CD4-positive, alpha-beta memory T cell (primary cell): ENCODE data around the gene KCNB1. TPM values are rescaled to one million over a fixed set of nuclear protein-coding genes. Genes with fewer than 3 reads are reported as not detected.

ENCODE experiments used
- CTCF ChIA-PET: fragments of 350-600 bp; sonication (Branson Sonifier 250); formaldehyde crosslinking; loops from one replicate; lab custom pipeline; 2021; ENCODE audit warnings: inconsistent platforms; ENCODE audit not compliant: partially characterized antibody; lab: Charles Lee
- POLR2A ChIA-PET: fragments of 350-600 bp; sonication (Branson Sonifier 250); formaldehyde crosslinking; loops from one replicate; lab custom pipeline; 2021; ENCODE audit not compliant: partially characterized antibody; lab: Charles Lee
- DNase-seq, 5 donors: peaks; one replicate each; pipeline versions ENCODE4 v3.0.0 to v3.0.0-alpha.2; 2020 to 2022; ENCODE audit warnings: mixed read lengths in 1 of 5
- H3K27ac ChIP-seq: one replicate; pipeline ENCODE4 v1.7.0; 2013; ENCODE audit warnings: low read depth, low read length
- H3K27me3 ChIP-seq: 2 replicates; pipeline ENCODE4 v1.7.0; 2013; ENCODE audit warnings: mild to moderate bottlenecking, low read length, moderate library complexity; ENCODE audit not compliant: insufficient read depth
- H3K36me3 ChIP-seq: 2 replicates; pipeline ENCODE4 v1.7.0; 2013; ENCODE audit warnings: mild to moderate bottlenecking, low read length, moderate library complexity; ENCODE audit not compliant: insufficient read depth
- H3K4me1 ChIP-seq: 2 replicates; pipeline ENCODE4 v1.7.0; 2013; ENCODE audit warnings: mild to moderate bottlenecking, low read length, moderate library complexity; ENCODE audit not compliant: insufficient read depth
- H3K4me3 ChIP-seq, 2 donors: one replicate each; pipeline ENCODE4 v1.7.0; 2013; ENCODE audit warnings: low read length in 2 of 2, mild to moderate bottlenecking in 1 of 2
- H3K9me3 ChIP-seq, 2 donors: one replicate each; pipeline ENCODE4 v1.7.0; 2013; ENCODE audit warnings: low read length in 2 of 2, control low read depth in 1 of 2; ENCODE audit not compliant: control insufficient read depth in 1 of 2
- H3K27ac Mint-ChIP-seq, 7 donors: one replicate each; pipeline ENCODE4 v1.8.0; 2020 to 2021; ENCODE audit warnings: mixed read lengths in 7 of 7, mild to moderate bottlenecking in 6 of 7, inconsistent platforms in 3 of 7, moderate library complexity in 3 of 7
- H3K27me3 Mint-ChIP-seq, 2 donors: one replicate each; pipeline ENCODE4 v1.8.0; 2020 to 2021; ENCODE audit warnings: mixed read lengths in 2 of 2
- H3K36me3 Mint-ChIP-seq, 2 donors: one replicate each; pipeline ENCODE4 v1.8.0; 2020 to 2021; ENCODE audit warnings: mixed read lengths in 2 of 2, inconsistent platforms in 1 of 2, mild to moderate bottlenecking in 1 of 2
- H3K4me1 Mint-ChIP-seq, 4 donors: one replicate each; pipeline ENCODE4 v1.8.0; 2020 to 2021; ENCODE audit warnings: mixed read lengths in 4 of 4, mild to moderate bottlenecking in 1 of 4
- H3K4me3 Mint-ChIP-seq, 8 donors: one replicate each; pipeline ENCODE4 v1.8.0; 2020 to 2021; ENCODE audit warnings: mixed read lengths in 8 of 8, mild to moderate bottlenecking in 7 of 8, moderate library complexity in 6 of 8, inconsistent platforms in 3 of 8
- H3K9me3 Mint-ChIP-seq, 8 donors: one replicate each; pipeline ENCODE4 v1.8.0; 2020 to 2021; ENCODE audit warnings: mixed read lengths in 8 of 8, mild to moderate bottlenecking in 5 of 8, inconsistent platforms in 3 of 8, moderate library complexity in 1 of 8
- intact Hi-C: fragments of 100-400 bp; cut with micrococcal nuclease; formaldehyde crosslinking; loops from one replicate; pipeline ENCODE4 v1.15.1; 2023
- polyA plus RNA-seq, 2 donors: library from polyadenylated mRNA; unstranded; fragments of 300-500 nt; fragmentation: Illumina TruSeq; gene quantifications; one replicate each; pipeline ENCODE4 v1.2.3, GENCODE V29; 2021
- total RNA-seq, 2 experiments: library from RNA; stranded (reverse); gene quantifications; one replicate each; pipeline ENCODE4 v1.2.3, GENCODE V29; 2021

Gene KCNB1
- total and polyA plus RNA-seq, 4 experiments from 2014 or later: 0.09 TPM; not detected in 3

- peaks cover 5% of the 10 kb centered on the region for H3K27me3 ChIP-seq
- H3K27ac Mint-ChIP-seq: no peak overlapping the region
- no peaks in the 10 kb centered on the region for H3K36me3 ChIP-seq
- H3K4me1 Mint-ChIP-seq: peaks cover 4 to 5% (median 4%) of the 10 kb centered on the region in 4 donors
- H3K9me3 ChIP-seq: no peaks in the 10 kb centered on the region
- no peak for DNase-seq
- H3K4me3 ChIP-seq: no peak overlapping the region
- no peaks in the 10 kb centered on the region for H3K36me3 Mint-ChIP-seq
- POLR2A ChIA-PET: no interaction called here
- H3K27ac ChIP-seq: no peak overlapping the region
- no peaks in the 10 kb centered on the region for H3K9me3 Mint-ChIP-seq
- no peak overlapping the region for H3K4me3 Mint-ChIP-seq
- CTCF ChIA-PET: interaction anchor here (1.2 kb wide), 1 partner anchor 89 kb away, joined by 3 read pairs; no protein-coding TSS in a partner anchor
- H3K4me1 ChIP-seq: no peaks in the 10 kb centered on the region
- H3K27me3 Mint-ChIP-seq: peaks cover 31 to 34% of the 10 kb centered on the region in 2 donors
- intact Hi-C loops: no loop called here
Measured at GRCh38 chr20:49511788-49512525, 29.5 kb upstream of the KCNB1 start.

DNA sequence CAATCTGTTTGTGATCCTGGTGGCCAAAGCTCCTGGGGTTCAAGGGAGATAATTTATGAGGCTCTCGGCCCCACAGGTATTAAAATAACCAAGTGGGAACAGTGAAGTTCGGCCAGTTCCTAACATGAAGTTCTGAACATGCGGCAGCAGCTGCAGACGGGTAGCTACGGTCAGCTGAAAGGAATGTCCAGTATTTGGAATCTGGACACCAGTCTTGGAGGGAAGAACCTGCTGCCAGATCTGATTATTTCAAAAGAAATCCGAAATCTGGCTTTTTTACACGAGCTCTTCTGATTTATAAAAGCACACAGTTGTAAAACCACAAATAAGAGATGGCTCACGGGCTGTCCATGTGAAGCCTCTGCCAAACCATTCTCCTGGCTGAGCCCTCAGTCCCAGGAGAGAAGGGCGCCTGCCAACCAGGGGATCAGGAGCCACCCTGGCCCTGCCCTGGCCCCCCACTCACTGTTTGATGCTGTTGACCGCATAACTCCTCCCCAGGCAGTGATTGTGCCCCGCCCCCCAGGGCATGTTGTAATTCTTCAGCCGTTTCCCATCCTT lies 28.2 kb upstream of the KCNB1 start:
- H3K27me3 Mint-ChIP-seq: peaks cover 37 to 38% of the 10 kb centered on the region in 2 donors

DNA sequence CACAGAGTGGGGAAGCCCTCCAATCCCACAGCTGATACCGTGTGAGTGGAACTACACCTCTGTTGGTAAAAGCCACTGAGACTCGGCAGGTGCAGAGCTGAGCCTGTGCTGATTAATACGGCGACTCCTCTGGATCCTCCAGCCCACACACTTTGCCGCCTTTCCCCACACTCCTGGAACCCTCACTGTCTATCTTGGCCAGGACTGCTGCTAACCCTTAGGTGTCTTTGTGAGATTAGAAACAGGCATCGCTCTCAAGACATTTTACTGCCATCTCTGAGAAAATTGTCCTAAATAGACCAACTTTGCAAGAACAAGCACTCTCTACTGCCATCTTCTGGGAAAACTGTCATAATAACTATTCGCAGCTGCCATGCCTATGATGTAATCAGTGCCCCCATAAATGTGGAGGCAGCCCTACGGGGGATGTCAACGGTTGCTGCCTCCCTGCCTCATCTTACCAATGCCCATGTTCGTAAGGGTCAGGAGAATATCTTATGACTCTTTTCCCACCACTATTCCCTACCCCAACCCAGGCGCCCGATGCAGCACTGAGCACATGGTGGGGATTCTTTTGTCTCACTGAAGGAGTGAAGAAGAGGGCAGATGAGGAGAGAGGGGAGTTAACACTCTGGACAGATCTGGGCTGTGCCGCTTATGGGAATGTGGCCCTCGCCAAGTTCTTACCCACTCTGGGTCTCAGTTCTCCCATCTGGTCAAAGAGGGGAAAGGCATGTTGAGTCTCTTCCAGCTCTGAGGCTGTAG lies 26.1 kb upstream of the KCNB1 start:
- no peaks in the 10 kb centered on the region for H3K4me1 ChIP-seq
- peak overlapping the region in 1 of 7 donors; percentile 68 for H3K27ac Mint-ChIP-seq
- no peaks in the 10 kb centered on the region for H3K36me3 ChIP-seq
- peaks cover 0 to under 1% (median 0%) of the 10 kb centered on the region in 8 donors for H3K9me3 Mint-ChIP-seq
- H3K9me3 ChIP-seq: no peaks in the 10 kb centered on the region
- peak in 4 of 5 donors; percentile 16 to 30 (median 22) for DNase-seq
- CTCF ChIA-PET: interaction anchor here (1.3 kb wide), 1 partner anchor 17 kb away, joined by 3 read pairs; no protein-coding TSS in a partner anchor
- H3K4me3 Mint-ChIP-seq: peak overlapping the region in 3 of 8 donors; percentile 48 to 63 (median 53)
- POLR2A ChIA-PET: no interaction called here
- intact Hi-C loops: loop anchor here (1.0 kb wide), 1 partner anchor 174 kb away; no protein-coding TSS in a partner anchor
- H3K27me3 Mint-ChIP-seq: peaks cover 40 to 42% of the 10 kb centered on the region in 2 donors
- H3K4me1 Mint-ChIP-seq: peaks cover 4 to 5% (median 4%) of the 10 kb centered on the region in 4 donors
- H3K36me3 Mint-ChIP-seq: no peaks in the 10 kb centered on the region
- no peak overlapping the region for H3K27ac ChIP-seq
- H3K4me3 ChIP-seq: no peak overlapping the region
- H3K27me3 ChIP-seq: peaks cover 5% of the 10 kb centered on the region

More for the DNA sequence above, 28.2 kb upstream of the KCNB1 start:
- Histone ChIP-seq H3K36me3 (no peaks in the 10 kb centered on the region), H3K9me3 (no peaks in the 10 kb centered on the region), H3K4me1 (no peaks in the 10 kb centered on the region), H3K4me3 (no peak overlapping the region), H3K27ac (no peak overlapping the region), H3K27me3 (peaks cover 5% of the 10 kb centered on the region)
- no peaks in the 10 kb centered on the region for H3K9me3 Mint-ChIP-seq
- H3K36me3 Mint-ChIP-seq: no peaks in the 10 kb centered on the region
- H3K27ac Mint-ChIP-seq: no peak overlapping the region
- no peak overlapping the region for H3K4me3 Mint-ChIP-seq
- DNase-seq: no peak
- POLR2A ChIA-PET: no interaction called here
- intact Hi-C loops: no loop called here
- CTCF ChIA-PET: interaction anchor here (1.0 kb wide), 1 partner anchor 11 kb away, joined by 3 read pairs; no protein-coding TSS in a partner anchor
- H3K4me1 Mint-ChIP-seq: peaks cover 4 to 5% (median 4%) of the 10 kb centered on the region in 4 donors

DNA sequence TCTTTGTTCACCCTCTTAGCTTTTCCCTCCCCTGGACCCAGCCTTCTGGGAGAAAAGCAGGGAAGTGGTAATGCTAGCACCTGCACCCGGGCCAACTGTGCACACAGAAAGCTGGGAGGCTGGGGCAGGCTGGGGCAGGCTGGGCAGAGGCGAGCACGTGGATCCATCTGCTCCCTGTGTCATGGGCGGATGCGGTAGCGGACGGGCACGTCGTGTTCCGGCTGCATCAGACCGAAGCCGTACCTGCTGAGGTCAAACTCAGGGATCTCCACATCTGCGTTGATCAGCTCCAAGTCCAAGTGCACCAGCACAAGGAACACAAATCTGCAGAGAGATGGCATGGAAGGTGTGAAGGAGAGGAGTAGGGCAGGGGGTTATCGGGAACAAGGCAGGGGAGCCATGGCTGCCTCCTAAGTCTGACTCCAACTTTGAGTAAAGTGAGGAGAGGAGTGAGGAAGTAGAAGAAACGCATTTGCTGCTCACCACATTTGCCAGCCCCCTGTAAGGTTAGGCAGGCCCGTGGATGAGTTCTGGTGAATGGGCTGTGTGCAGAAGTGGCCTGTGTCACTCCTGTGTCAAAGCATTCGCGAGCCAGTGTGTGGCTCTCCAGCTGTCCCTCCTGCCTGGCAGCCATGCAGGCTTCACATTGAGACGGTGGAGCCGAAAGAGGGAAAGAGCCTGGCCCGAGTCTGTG lies 25.4 kb upstream of the KCNB1 start:
- H3K36me3 ChIP-seq: no peaks in the 10 kb centered on the region
- peaks cover 4 to 5% (median 4%) of the 10 kb centered on the region in 4 donors for H3K4me1 Mint-ChIP-seq
- no peak overlapping the region for H3K4me3 ChIP-seq
- CTCF ChIA-PET: interaction anchor here (1.3 to 1.6 kb wide), 2 partner anchors 18 to 173 kb away, joined by 3 to 4 read pairs; no protein-coding TSS in a partner anchor
- H3K9me3 ChIP-seq: no peaks in the 10 kb centered on the region
- no peak overlapping the region for H3K27ac Mint-ChIP-seq
- POLR2A ChIA-PET: no interaction called here
- peaks cover 0 to 2% (median 0%) of the 10 kb centered on the region in 8 donors for H3K9me3 Mint-ChIP-seq
- H3K27me3 ChIP-seq: peaks cover 9% of the 10 kb centered on the region
- H3K4me1 ChIP-seq: no peaks in the 10 kb centered on the region
- H3K4me3 Mint-ChIP-seq: peak overlapping the region in 1 of 8 donors; percentile 30
- no peaks in the 10 kb centered on the region for H3K36me3 Mint-ChIP-seq
- no peak overlapping the region for H3K27ac ChIP-seq
- intact Hi-C loops: loop anchor here (1.0 kb wide), 1 partner anchor 174 kb away; no protein-coding TSS in a partner anchor
- H3K27me3 Mint-ChIP-seq: peaks cover 38 to 45% of the 10 kb centered on the region in 2 donors
- DNase-seq: no peak

DNA sequence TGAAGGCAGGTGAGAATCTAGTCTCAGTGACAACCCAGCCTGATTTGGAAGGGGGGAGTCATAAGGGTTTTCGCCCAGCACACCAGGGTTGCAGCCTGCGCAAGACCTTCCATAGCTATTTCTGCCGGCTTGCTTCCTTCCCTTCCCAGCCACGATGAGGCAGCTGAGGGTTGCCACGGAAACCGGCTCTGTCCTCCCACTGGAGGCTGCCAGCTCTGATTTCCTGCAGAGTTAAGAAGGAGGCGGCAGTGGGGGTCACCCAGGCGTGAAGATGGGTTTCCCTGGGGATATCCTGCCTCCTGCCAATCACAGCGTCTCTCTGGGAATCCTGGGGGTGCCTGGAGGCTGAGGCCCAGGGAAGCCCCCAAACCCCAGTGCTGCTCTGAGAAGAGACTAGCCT lies 23.1 kb upstream of the KCNB1 start:
- no peak for DNase-seq
- CTCF ChIA-PET: interaction anchor here (0.7 to 1.0 kb wide), 3 partner anchors 15 to 36 kb away, joined by 3 read pairs; no protein-coding TSS in a partner anchor
- POLR2A ChIA-PET: no interaction called here
- Histone ChIP-seq H3K27me3 (peaks cover 9% of the 10 kb centered on the region), H3K36me3 (no peaks in the 10 kb centered on the region), H3K4me3 (no peak overlapping the region), H3K9me3 (no peaks in the 10 kb centered on the region), H3K27ac (no peak overlapping the region), H3K4me1 (no peaks in the 10 kb centered on the region)
- intact Hi-C loops: no loop called here
- Mint-ChIP-seq H3K4me3 (no peak overlapping the region), H3K27ac (no peak overlapping the region), H3K36me3 (no peaks in the 10 kb centered on the region), H3K4me1 (peaks cover 4 to 5% (median 4%) of the 10 kb centered on the region in 4 donors), H3K9me3 (peaks cover 0 to 2% (median 0%) of the 10 kb centered on the region in 8 donors), H3K27me3 (peaks cover 35 to 48% of the 10 kb centered on the region in 2 donors)

GRCh38 chr20:49503176-49503575 lies 20.7 kb upstream of the KCNB1 start:
- H3K9me3 ChIP-seq: no peaks in the 10 kb centered on the region
- ChIA-PET CTCF (no interaction called here), POLR2A (no interaction called here)
- peaks cover 4% of the 10 kb centered on the region for H3K27me3 ChIP-seq
- H3K4me3 Mint-ChIP-seq: no peak overlapping the region
- peaks cover 0 to 2% (median 0%) of the 10 kb centered on the region in 8 donors for H3K9me3 Mint-ChIP-seq
- H3K4me3 ChIP-seq: no peak overlapping the region
- no peaks in the 10 kb centered on the region for H3K4me1 ChIP-seq
- no peak overlapping the region for H3K27ac Mint-ChIP-seq
- intact Hi-C loops: no loop called here
- peaks cover 24 to 37% of the 10 kb centered on the region in 2 donors for H3K27me3 Mint-ChIP-seq
- H3K27ac ChIP-seq: no peak overlapping the region
- no peaks in the 10 kb centered on the region for H3K36me3 Mint-ChIP-seq
- DNase-seq: no peak
- no peaks in the 10 kb centered on the region for H3K36me3 ChIP-seq
- no peaks in the 10 kb centered on the region for H3K4me1 Mint-ChIP-seq
